PFSK-1 (cell line): ENCODE data around the gene SPTB.

Experiments used
- FOXP2 ChIP-seq: optimal IDR thresholded peaks from 2 replicates; pipeline ENCODE3; 2011; ENCODE audit warnings: borderline replicate concordance, control low read depth, inconsistent platforms; ENCODE audit not compliant: insufficient read depth; ENCODE audit errors: extremely low read length, extremely low read depth
- POLR2AphosphoS5 ChIP-seq: IDR thresholded peaks from 2 replicates; pipeline ENCODE4 v1.6.1; 2012; ENCODE audit warnings: low read depth, mild to moderate bottlenecking, control low read depth, low read length, moderate library complexity
- REST ChIP-seq, 2 experiments: IDR thresholded peaks; 2 replicates each; pipeline versions ENCODE4 v1.6.1 to v1.8.0; 2011 to 2012; ENCODE audit warnings: low read depth in 2 of 2, low read length in 2 of 2, control low read depth in 1 of 2, inconsistent platforms in 1 of 2, mild to moderate bottlenecking in 1 of 2, moderate library complexity in 1 of 2; ENCODE audit not compliant: insufficient read depth in 1 of 2
- SIN3A ChIP-seq: IDR thresholded peaks from 2 replicates; pipeline ENCODE4 v1.6.1; 2012; ENCODE audit warnings: mild to moderate bottlenecking, low read length, moderate library complexity, borderline replicate concordance; ENCODE audit not compliant: insufficient read depth
- TAF1 ChIP-seq: IDR thresholded peaks from 2 replicates; pipeline ENCODE4 v1.6.1; 2012; ENCODE audit warnings: low read length, control low read depth, borderline replicate concordance; ENCODE audit not compliant: insufficient read depth

The SPTB gene

GRCh38 chr14:64834965-64835364, 44.7 kb downstream of the SPTB start:
- TF ChIP-seq REST (IDR thresholded peaks at IDR 0.05; ENCODE audit: insufficient read depth in 1 of 2, low read depth in 2 of 2, low read length in 2 of 2) (no peak), POLR2AphosphoS5 (no peak), FOXP2 (no peak), SIN3A (no peak)

GRCh38 chr14:64831419-64831818, 48.3 kb downstream of the SPTB start:
- TF ChIP-seq SIN3A = no peak

DNA sequence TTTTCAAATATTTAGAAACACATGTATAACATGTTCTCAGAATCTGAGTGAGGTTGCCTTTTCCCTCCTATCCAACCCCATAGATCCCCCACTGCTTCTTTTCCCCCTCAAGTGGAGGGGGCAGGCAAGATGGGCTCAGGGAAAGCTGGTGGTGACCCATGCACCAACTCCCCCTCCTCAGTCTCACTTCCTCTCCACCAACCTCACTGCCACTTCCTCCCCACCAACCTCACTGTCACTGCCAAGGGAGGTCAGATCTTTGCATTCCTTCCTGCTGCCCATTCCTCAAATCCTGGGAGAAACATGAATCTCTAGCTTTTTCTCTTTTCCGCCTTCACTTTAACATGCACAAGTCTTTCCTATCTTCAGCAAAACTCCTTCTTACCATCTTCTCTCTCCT, 48.7 kb downstream of the SPTB start:
- TF ChIP-seq SIN3A (no peak), POLR2AphosphoS5 (no peak), REST (IDR thresholded peaks at IDR 0.05; ENCODE audit: insufficient read depth in 1 of 2, low read depth in 2 of 2, low read length in 2 of 2) (no peak), FOXP2 (no peak)

DNA sequence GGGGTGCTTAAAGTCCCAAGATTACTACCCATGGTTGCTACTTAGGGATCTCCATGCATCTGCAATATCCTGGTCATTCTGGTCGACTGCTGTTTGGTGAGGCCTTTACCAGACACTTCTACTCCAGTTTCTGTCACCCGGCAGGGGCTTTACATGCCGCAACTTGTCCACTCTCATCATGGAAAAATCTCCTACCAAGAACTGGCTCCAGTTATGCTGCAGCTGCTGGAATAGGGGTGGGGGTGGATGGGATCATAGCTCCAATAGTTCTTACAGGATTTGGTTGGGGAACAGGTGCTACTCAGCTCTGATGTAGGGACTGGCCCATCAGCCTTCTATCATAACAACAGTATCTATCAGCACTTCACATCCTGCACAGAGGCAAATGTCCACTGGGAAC, 51.6 kb downstream of the SPTB start:
- no peak for TF ChIP-seq POLR2AphosphoS5
- TF ChIP-seq TAF1 = no peak
- TF ChIP-seq SIN3A = no peak
- no peak for TF ChIP-seq REST (IDR thresholded peaks at IDR 0.05; ENCODE audit: insufficient read depth in 1 of 2, low read depth in 2 of 2, low read length in 2 of 2)
- no peak for TF ChIP-seq FOXP2

DNA sequence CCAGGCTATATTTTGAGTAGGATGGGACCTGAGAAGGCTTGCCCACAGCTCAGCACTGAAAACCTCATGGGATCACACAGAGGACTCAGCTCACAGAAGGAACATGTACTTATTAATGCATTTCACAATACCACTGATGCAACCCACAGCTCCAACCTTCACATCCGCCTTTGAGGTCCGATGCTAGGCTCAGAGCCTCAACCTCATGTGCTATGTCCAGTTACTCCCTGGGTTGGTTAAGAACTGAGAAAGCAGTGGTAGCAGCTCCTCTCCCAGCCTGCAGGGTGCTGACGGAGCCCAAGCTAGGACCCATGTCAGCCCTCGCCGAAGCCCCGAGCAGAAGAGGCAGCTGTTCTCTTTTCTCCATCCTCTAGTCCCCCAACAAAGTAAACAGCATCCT, 52.9 kb downstream of the SPTB start:
- TF ChIP-seq SIN3A (no peak), FOXP2 (no peak), REST (IDR thresholded peaks at IDR 0.05; ENCODE audit: insufficient read depth in 1 of 2, low read depth in 2 of 2, low read length in 2 of 2) (no peak), TAF1 (no peak), POLR2AphosphoS5 (no peak)

GRCh38 chr14:64826333-64826732, 53.4 kb downstream of the SPTB start:
- TF ChIP-seq FOXP2 (no peak), TAF1 (no peak), POLR2AphosphoS5 (no peak), SIN3A (no peak), REST (IDR thresholded peaks at IDR 0.05; ENCODE audit: insufficient read depth in 1 of 2, low read depth in 2 of 2, low read length in 2 of 2) (no peak)
